ENCODE measurements around the gene SPRTN. TPM values are rescaled to one million over a fixed set of nuclear protein-coding genes. Genes with fewer than 3 reads are reported as not detected.

The SPRTN gene
- total and polyA plus RNA-seq, 2 of the 8 experiments (the other 6 are each of a cell fraction or from before 2014, with no cell fraction given), result 6.6 to 15.1 TPM

DNA sequence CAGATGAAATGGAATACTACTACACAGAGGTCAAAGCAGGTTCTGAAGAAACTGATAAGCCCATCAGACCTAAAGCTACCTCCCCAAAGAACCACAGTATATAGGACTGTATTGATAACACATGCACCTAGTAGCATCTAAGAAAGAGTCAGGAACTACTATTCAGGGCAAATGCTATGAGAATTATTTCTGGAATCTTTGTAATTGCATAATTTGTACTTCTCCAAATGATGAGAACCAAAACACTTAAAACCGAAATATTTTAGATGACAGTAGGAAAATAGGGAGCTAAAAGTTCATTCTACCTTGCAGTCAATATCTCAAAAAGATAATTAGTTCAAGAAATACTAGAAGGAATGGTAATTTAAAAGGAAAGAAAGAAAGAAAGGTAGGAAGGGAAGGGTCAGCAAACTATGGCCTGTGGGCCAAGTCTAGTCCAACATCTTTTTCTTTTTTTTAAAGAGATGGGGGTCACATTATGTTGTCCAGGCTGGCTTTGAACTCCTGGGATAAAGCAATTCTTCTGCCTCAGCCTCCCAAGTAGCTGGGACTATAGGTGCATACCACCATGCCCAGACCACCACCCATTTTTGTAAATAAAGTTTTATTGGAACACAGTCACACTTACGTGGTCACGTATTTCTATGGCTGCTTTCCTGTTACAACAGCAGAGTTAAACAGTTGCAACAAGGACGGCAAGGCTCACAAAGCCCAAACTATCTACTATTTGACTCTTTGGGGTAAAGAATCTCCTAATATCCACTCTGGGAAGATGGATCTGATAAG, 60.0 kb downstream of the SPRTN start (continued):
- TF ChIP-seq CHD7 (IDR thresholded peaks at IDR 0.05; ENCODE audit: insufficient replicate concordance, low read length) (no peak), KDM4A (IDR thresholded peaks at IDR 0.05; ENCODE audit: low read depth, low read length, severe bottlenecking) (no peak), BRCA1 (IDR thresholded peaks at IDR 0.05; ENCODE audit: low read depth, low read length) (no peak), CBX8 (IDR thresholded peaks at IDR 0.05; ENCODE audit: borderline replicate concordance, low read depth, low read length) (no peak), RBBP5 (IDR thresholded peaks at IDR 0.05; ENCODE audit: borderline replicate concordance, low read depth, low read length) (no peak), CHD1 (IDR thresholded peaks at IDR 0.05; ENCODE audit: low read depth, low read length) (no peak), EP300 (IDR thresholded peaks at IDR 0.05; ENCODE audit: borderline replicate concordance in 1 of 2, low read depth in 2 of 2, low read length in 2 of 2) (no peak), TCF12 (IDR thresholded peaks at IDR 0.05; ENCODE audit: low read depth, low read length) (no peak)
- TF ChIP-seq, protein P1, sequence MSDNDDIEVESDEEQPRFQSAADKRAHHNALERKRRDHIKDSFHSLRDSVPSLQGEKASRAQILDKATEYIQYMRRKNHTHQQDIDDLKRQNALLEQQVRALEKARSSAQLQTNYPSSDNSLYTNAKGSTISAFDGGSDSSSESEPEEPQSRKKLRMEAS (IDR thresholded peaks at IDR 0.05), result no peak
